MM.1S (cell line): ENCODE data around the gene CERT1.

Experiments
- DNase-seq: peaks from one replicate; pipeline ENCODE4 v3.0.0-alpha.2; 2015
- H2AFZ ChIP-seq: fragments of 300-600 bp; sonication (generic); 2 replicates; pipeline ENCODE4 v1.6.0; 2016; ENCODE audit warnings: antibody characterized with exemption, low read length
- H3F3A ChIP-seq: fragments of 300-600 bp; sonication (generic); 2 replicates; pipeline ENCODE4 v1.6.1; 2016; ENCODE audit warnings: mild to moderate bottlenecking, antibody characterized with exemption, low read length, moderate library complexity, mixed read lengths; ENCODE audit not compliant: insufficient read depth
- H3K27ac ChIP-seq: fragments of 300-600 bp; sonication (generic); 2 replicates; pipeline ENCODE4 v1.5.1; 2016; ENCODE audit warnings: mild to moderate bottlenecking, low read length
- H3K27me3 ChIP-seq: fragments of 300-600 bp; sonication (generic); replicated peaks from 2 replicates; pipeline ENCODE4 v1.6.0; 2016; ENCODE audit warnings: low read length; ENCODE audit not compliant: insufficient read depth
- H3K36me3 ChIP-seq: fragments of 300-600 bp; sonication (generic); replicated peaks from 2 replicates; pipeline ENCODE4 v1.6.1; 2016; ENCODE audit warnings: mild to moderate bottlenecking, low read length, mixed read lengths; ENCODE audit not compliant: insufficient read depth
- H3K4me1 ChIP-seq: fragments of 300-600 bp; sonication (generic); 2 replicates; pipeline ENCODE4 v1.6.1; 2016; ENCODE audit warnings: low read length, mixed read lengths
- H3K4me2 ChIP-seq: fragments of 300-600 bp; sonication (generic); 2 replicates; pipeline ENCODE4 v1.6.0; 2016; ENCODE audit warnings: low read depth, low read length
- H3K4me3 ChIP-seq: fragments of 300-600 bp; sonication (generic); 2 replicates; pipeline ENCODE4 v1.5.1; 2016; ENCODE audit warnings: low read length, mixed read lengths
- H3K79me2 ChIP-seq: fragments of 300-600 bp; sonication (generic); 2 replicates; pipeline ENCODE4 v1.6.1; 2016; ENCODE audit warnings: mixed run types, low read length, mixed read lengths
- H3K9ac ChIP-seq: fragments of 300-600 bp; sonication (generic); 2 replicates; pipeline ENCODE4 v1.6.1; 2016; ENCODE audit warnings: low read length, mixed read lengths
- H3K9me2 ChIP-seq: fragments of 300-600 bp; sonication (generic); replicated peaks from 2 replicates; pipeline ENCODE4 v1.6.1; 2016; ENCODE audit warnings: mild to moderate bottlenecking, low read length, mixed read lengths; ENCODE audit not compliant: insufficient read depth
- H3K9me3 ChIP-seq: fragments of 300-600 bp; sonication (generic); replicated peaks from 2 replicates; pipeline ENCODE4 v1.6.1; 2016; ENCODE audit warnings: mild to moderate bottlenecking, low read length, mixed read lengths; ENCODE audit not compliant: insufficient read depth
- H4K20me1 ChIP-seq: fragments of 300-600 bp; sonication (generic); 2 replicates; pipeline ENCODE4 v1.6.1; 2016; ENCODE audit warnings: mild to moderate bottlenecking, low read length, moderate library complexity, mixed read lengths; ENCODE audit not compliant: insufficient read depth
- EZH2 ChIP-seq: fragments of 300-600 bp; sonication (generic); optimal IDR thresholded peaks from 2 replicates; pipeline ENCODE3; 2017; ENCODE audit warnings: low read depth, mild to moderate bottlenecking, antibody characterized with exemption, low read length, mixed read lengths
- EZH2phosphoT487 ChIP-seq: fragments of 300-600 bp; sonication (generic); IDR thresholded peaks from 2 replicates; pipeline ENCODE4 v1.6.1; 2018; ENCODE audit warnings: antibody characterized with exemption, low read length
- TF ChIP-seq, protein P1 (sequence below): fragments of 300-600 bp; sonication (generic); IDR thresholded peaks from 2 replicates; pipeline ENCODE4 v1.5.1; 2016; ENCODE audit warnings: antibody characterized with exemption, low read length, mixed read lengths

Gene CERT1

GRCh38 chr5:75457691-75458090 is 53.7 kb downstream of the CERT1 start:
- Histone ChIP-seq H4K20me1 (no peaks in the 10 kb centered on the region; the same call in 1 of the 2 replicates), H2AFZ (no peak overlapping the region)

DNA sequence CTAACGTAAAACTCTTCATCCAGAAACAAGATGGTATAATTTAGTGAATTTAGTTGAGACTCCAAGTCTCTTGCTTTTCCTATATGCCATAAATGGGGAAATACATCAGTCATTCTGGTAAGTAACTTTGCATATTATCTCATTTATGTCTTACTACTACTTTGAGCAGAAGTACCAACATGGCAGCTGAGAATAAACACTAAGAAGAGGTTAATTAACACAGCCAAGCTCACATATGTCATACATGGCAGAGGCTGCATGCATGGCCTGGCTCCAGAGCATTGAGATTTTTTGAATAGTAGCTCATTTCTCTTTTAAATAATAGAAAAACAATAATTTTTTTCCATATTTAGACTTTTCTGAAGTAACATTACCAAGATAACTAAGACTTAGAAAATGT is 54.3 kb downstream of the CERT1 start:
- Histone ChIP-seq H3K79me2 (peaks cover 13% of the 10 kb centered on the region; the same call in 1 of the 2 replicates), H3K27ac (no peak overlapping the region), H3K9ac (no peak overlapping the region), H3K27me3 (no peaks in the 10 kb centered on the region), H3K4me1 (no peaks in the 10 kb centered on the region), H3K36me3 (no peaks in the 10 kb centered on the region; the same call in 1 of the 2 replicates), H3F3A (no peaks in the 10 kb centered on the region), H3K4me2 (no peak overlapping the region), H3K4me3 (no peak overlapping the region), H3K9me2 (no peaks in the 10 kb centered on the region), H4K20me1 (no peaks in the 10 kb centered on the region; the same call in 1 of the 2 replicates), H2AFZ (no peak overlapping the region), H3K9me3 (no peaks in the 10 kb centered on the region)
- TF ChIP-seq EZH2phosphoT487, result no peak
- TF ChIP-seq, protein P1, sequence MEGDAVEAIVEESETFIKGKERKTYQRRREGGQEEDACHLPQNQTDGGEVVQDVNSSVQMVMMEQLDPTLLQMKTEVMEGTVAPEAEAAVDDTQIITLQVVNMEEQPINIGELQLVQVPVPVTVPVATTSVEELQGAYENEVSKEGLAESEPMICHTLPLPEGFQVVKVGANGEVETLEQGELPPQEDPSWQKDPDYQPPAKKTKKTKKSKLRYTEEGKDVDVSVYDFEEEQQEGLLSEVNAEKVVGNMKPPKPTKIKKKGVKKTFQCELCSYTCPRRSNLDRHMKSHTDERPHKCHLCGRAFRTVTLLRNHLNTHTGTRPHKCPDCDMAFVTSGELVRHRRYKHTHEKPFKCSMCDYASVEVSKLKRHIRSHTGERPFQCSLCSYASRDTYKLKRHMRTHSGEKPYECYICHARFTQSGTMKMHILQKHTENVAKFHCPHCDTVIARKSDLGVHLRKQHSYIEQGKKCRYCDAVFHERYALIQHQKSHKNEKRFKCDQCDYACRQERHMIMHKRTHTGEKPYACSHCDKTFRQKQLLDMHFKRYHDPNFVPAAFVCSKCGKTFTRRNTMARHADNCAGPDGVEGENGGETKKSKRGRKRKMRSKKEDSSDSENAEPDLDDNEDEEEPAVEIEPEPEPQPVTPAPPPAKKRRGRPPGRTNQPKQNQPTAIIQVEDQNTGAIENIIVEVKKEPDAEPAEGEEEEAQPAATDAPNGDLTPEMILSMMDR, result no peak
- TF ChIP-seq EZH2, result no peak
- DNase-seq, result no peak

More at GRCh38 chr5:75457691-75458090, 53.7 kb downstream of the CERT1 start:
- Histone ChIP-seq H3K4me2 (no peak overlapping the region), H3K27ac (no peak overlapping the region), H3K27me3 (no peaks in the 10 kb centered on the region), H3K36me3 (no peaks in the 10 kb centered on the region; the same call in 1 of the 2 replicates), H3K9me2 (no peaks in the 10 kb centered on the region), H3K4me3 (no peak overlapping the region), H3K79me2 (peaks cover 15% of the 10 kb centered on the region; the same call in 1 of the 2 replicates), H3K9ac (no peak overlapping the region), H3F3A (no peaks in the 10 kb centered on the region), H3K9me3 (no peaks in the 10 kb centered on the region), H3K4me1 (no peaks in the 10 kb centered on the region)
- TF ChIP-seq EZH2 (no peak), EZH2phosphoT487 (no peak)
- TF ChIP-seq, protein P1, result no peak
- DNase-seq, result no peak

DNA sequence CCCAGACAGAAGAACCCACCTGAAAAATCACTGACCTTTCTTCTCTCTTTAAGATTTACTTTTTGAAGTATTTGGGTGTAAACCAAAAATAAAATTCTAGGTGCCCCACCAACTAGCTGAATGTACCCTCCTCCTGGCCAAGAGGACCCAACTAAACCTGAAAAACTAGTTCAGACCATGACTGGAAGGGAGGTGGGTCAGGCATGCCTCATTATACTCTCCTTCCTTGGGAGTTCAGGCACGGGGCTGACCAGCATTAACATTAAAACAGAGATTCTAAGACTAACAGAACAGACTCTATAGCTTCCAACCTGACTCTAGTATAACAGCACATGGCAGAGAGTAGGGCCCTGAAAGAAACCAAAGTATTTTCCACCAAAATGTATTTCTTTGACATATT is 61.4 kb downstream of the CERT1 start:
- Histone ChIP-seq H3K4me2 (no peak overlapping the region), H3K79me2 (0 out of 2 replicates have a peak, but pooled peaks cover 2% of the 10 kb centered on the region), H3K9ac (no peak overlapping the region), H3K4me1 (no peaks in the 10 kb centered on the region), H2AFZ (no peak overlapping the region), H3K9me3 (no peaks in the 10 kb centered on the region), H3K9me2 (no peaks in the 10 kb centered on the region), H3F3A (no peaks in the 10 kb centered on the region), H3K4me3 (no peak overlapping the region), H4K20me1 (no peaks in the 10 kb centered on the region), H3K27me3 (no peaks in the 10 kb centered on the region), H3K27ac (no peak overlapping the region), H3K36me3 (no peaks in the 10 kb centered on the region)
- DNase-seq, result no peak
- TF ChIP-seq EZH2phosphoT487 (no peak), EZH2 (no peak)
- TF ChIP-seq, protein P1, result no peak
